Fibroblast of villous mesenchyme (primary cell): ENCODE measurements around the gene GPANK1. TPM values are rescaled to one million over a fixed set of nuclear protein-coding genes. Genes with fewer than 3 reads are reported as not detected.
A peak's percentile ranks its signal among the peaks of the same experiment; 100 is the strongest.

ENCODE experiments used
- DNase-seq: peaks from one replicate; pipeline ENCODE4 v3.0.0-alpha.2; 2010; ENCODE audit warnings: low read depth
- H3K4me3 ChIP-seq: 2 replicates; pipeline ENCODE4 v1.5.1; 2011; ENCODE audit warnings: low read depth, mild to moderate bottlenecking, low read length
- CTCF ChIP-seq: IDR thresholded peaks from 2 replicates; pipeline ENCODE4 v1.5.1; 2012; ENCODE audit warnings: low read depth, mild to moderate bottlenecking, low read length; ENCODE audit not compliant: insufficient read depth
- total RNA-seq: library from RNA; depleted of rRNA; stranded (reverse); fragments of >200 nt; gene quantifications from 2 replicates; pipeline ENCODE4 v1.2.3, GENCODE V29; 2012

Gene GPANK1
- total RNA-seq, 1 donor = 20.7 TPM

DNA sequence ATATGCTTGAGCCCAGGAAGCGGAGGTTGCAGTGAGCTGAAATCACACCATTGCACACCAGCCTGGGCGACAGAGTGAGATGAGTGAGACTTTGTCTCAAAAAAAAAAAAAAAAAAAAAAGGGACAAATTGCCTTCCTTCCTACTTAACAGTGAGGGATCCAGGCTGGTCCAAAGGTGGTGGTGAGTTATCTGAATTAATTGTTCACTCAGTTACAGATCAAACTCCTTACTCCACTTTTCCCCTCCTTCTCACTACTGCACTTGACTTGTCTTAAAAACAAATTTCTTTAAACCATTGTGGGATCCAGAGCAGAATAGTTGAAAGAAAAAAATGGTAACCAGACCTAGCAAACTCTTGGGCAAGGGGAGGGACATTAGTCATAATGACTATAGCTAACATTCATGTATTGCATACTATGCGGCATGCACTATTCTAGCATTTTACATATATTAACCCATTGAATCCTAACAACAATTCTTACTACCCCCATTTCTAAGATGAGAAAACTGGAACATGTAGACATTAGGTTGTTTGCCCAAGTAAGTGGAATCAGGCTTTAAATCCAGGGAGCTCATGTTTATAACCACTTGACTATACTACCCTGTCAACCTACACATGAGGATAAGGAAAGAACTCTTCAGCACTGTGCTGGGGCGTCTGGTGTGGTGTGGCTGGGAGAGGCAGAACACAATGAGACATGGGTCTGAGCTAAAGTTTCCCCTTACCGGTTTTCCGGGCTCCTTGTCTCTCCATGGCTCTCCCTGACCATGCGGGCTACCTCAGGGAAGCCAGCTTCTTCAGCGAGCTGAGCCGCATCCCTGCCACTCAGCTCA is 1.5 kb downstream of the GPANK1 start:
- DNase-seq = no peak
- TF ChIP-seq CTCF = no peak
- peak overlapping the region; percentile 96 for H3K4me3 ChIP-seq

- no peak overlapping the region for H3K4me3 ChIP-seq
- no peak for TF ChIP-seq CTCF
- DNase-seq = no peak
These were observed 2.6 kb downstream of the GPANK1 start for GRCh38 chr6:31662124-31662723.

DNA sequence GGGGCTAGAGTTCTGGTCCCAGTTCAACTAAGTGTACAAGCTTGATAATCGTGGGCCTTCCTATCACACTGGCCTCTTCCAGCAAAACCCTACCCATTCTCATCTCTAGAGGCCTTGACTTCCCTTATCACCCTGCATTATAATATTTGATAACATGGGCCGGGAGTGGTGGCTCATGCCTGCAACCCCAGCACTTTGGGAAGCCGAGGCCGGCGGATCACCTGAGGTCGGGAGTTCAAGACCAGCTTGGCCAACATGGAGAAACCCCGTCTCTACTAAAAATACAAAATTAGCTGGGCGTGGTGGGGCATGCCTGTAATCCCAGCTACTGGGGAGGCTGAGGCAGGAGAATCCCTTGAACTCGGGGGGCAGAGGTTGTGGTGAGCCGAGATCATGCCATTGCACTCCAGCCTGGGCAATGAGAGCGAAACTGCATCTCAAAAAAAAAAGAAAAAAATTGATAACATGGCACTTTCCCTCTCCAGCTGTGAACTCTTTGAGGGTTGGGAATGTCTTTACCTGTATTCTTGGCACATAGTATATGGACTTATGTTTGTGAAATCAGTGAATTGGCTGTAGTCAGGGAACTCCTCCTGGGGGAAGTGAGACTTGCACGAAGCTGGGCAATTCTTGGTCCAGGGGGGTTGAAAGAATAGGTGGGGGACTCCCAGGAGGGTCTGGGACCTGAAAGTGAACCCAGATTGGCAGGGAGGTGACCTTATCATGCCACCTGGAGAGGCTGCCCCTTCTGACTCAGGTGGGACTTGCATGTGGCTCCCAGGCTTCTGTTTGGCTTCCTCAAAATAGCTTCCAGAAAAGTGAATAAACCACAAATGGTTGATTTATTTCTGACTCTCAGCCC is 3.3 kb downstream of the GPANK1 start:
- H3K4me3 ChIP-seq = peak overlapping the region; percentile 65
- DNase-seq = no peak
- no peak for TF ChIP-seq CTCF

- TF ChIP-seq CTCF = no peak
- H3K4me3 ChIP-seq = peak within 1 kb of the TSS; percentile 65
- DNase-seq = peak; percentile 86
These were observed 4.2 kb downstream of the GPANK1 start, which contains the start of gene C6orf47 for GRCh38 chr6:31660381-31661261. C6orf47 (minus strand) TSS chr6:31660778; CDS start chr6:31659947, 831 bp downstream.

- no peak for TF ChIP-seq CTCF
- peak; percentile 43 for DNase-seq
These were observed 5.0 kb downstream of the GPANK1 start for GRCh38 chr6:31659649-31660380.

More at GRCh38 chr6:31659649-31660380, 5.0 kb downstream of the GPANK1 start:
- peak overlapping the region; percentile 65 for H3K4me3 ChIP-seq
